H9 (cell line): ENCODE measurements around the gene CABS1. TPM values are rescaled to one million over a fixed set of nuclear protein-coding genes. Genes with fewer than 3 reads are reported as not detected.

ENCODE experiments used
- DNase-seq: peaks from one replicate; pipeline ENCODE4 v3.0.0-alpha.2; 2017
- H2AFZ ChIP-seq: one replicate; pipeline ENCODE4 v1.6.1; 2013; ENCODE audit warnings: mild to moderate bottlenecking, low read length, control low read depth, moderate library complexity
- H2AK5ac ChIP-seq: 2 replicates; pipeline ENCODE4 v1.6.1; 2013; ENCODE audit warnings: low read length, control low read depth, mixed read lengths; ENCODE audit not compliant: insufficient read length
- H2BK120ac ChIP-seq: one replicate; pipeline ENCODE4 v1.6.1; 2013; ENCODE audit warnings: low read depth, mild to moderate bottlenecking, low read length, control low read depth, inconsistent platforms; ENCODE audit not compliant: poor library complexity, severe bottlenecking
- H2BK12ac ChIP-seq: 2 replicates; pipeline ENCODE4 v1.6.1; 2013; ENCODE audit warnings: low read length, control low read depth, mixed read lengths, low read depth; ENCODE audit not compliant: insufficient read length
- H2BK15ac ChIP-seq: 2 replicates; pipeline ENCODE4 v1.6.1; 2013; ENCODE audit warnings: low read depth, low read length, control low read depth
- H2BK20ac ChIP-seq: one replicate; pipeline ENCODE4 v1.6.1; 2013; ENCODE audit warnings: low read depth, mild to moderate bottlenecking, low read length, control low read depth, inconsistent platforms; ENCODE audit not compliant: poor library complexity, severe bottlenecking
- H2BK5ac ChIP-seq: 2 replicates; pipeline ENCODE4 v1.6.1; 2013; ENCODE audit warnings: low read length, control low read depth, mixed read lengths; ENCODE audit not compliant: insufficient read length
- H3K14ac ChIP-seq: 2 replicates; pipeline ENCODE4 v1.6.1; 2013; ENCODE audit warnings: low read length, control low read depth; ENCODE audit not compliant: insufficient read depth
- H3K18ac ChIP-seq: 2 replicates; pipeline ENCODE4 v1.6.1; 2013; ENCODE audit warnings: low read depth, mild to moderate bottlenecking, mixed read lengths, low read length, control low read depth; ENCODE audit not compliant: insufficient read length
- H3K23ac ChIP-seq: 2 replicates; pipeline ENCODE4 v1.6.1; 2013; ENCODE audit warnings: low read length, control low read depth, mixed read lengths, low read depth; ENCODE audit not compliant: insufficient read length
- H3K23me2 ChIP-seq: 2 replicates; pipeline ENCODE4 v1.6.1; 2013; ENCODE audit warnings: low read depth, mild to moderate bottlenecking, mixed read lengths, low read length, control low read depth; ENCODE audit not compliant: insufficient read length, poor library complexity, severe bottlenecking
- H3K27ac ChIP-seq: 2 replicates; pipeline ENCODE4 v1.5.1; 2013; ENCODE audit warnings: low read length, control low read depth, mixed read lengths, low read depth; ENCODE audit not compliant: insufficient read length
- H3K27me3 ChIP-seq: 2 replicates; pipeline ENCODE4 v1.6.1; 2013; ENCODE audit warnings: low read length, control low read depth, inconsistent platforms; ENCODE audit not compliant: insufficient read depth
- H3K4ac ChIP-seq: 2 replicates; pipeline ENCODE4 v1.6.1; 2013; ENCODE audit warnings: low read depth, mild to moderate bottlenecking, control low read depth, inconsistent platforms, low read length, moderate library complexity
- H3K4me1 ChIP-seq: 2 replicates; pipeline ENCODE4 v1.6.1; 2013; ENCODE audit warnings: low read length, control low read depth, inconsistent platforms; ENCODE audit not compliant: insufficient read depth
- H3K4me2 ChIP-seq: 2 replicates; pipeline ENCODE4 v1.6.1; 2013; ENCODE audit warnings: low read length, control low read depth, mixed read lengths; ENCODE audit not compliant: insufficient read length, insufficient read depth
- H3K56ac ChIP-seq: 2 replicates; pipeline ENCODE4 v1.6.1; 2013; ENCODE audit warnings: low read depth, mild to moderate bottlenecking, mixed read lengths, low read length, control low read depth; ENCODE audit not compliant: insufficient read length
- H3K79me1 ChIP-seq: 2 replicates; pipeline ENCODE4 v1.6.1; 2013; ENCODE audit warnings: low read depth, mild to moderate bottlenecking, moderate library complexity, low read length, control low read depth, inconsistent platforms; ENCODE audit not compliant: insufficient read depth, poor library complexity, severe bottlenecking
- H3K79me2 ChIP-seq: 2 replicates; pipeline ENCODE4 v1.6.1; 2013; ENCODE audit warnings: low read length, control low read depth, inconsistent platforms; ENCODE audit not compliant: insufficient read depth
- H3K9ac ChIP-seq: 2 replicates; pipeline ENCODE4 v1.6.1; 2013; ENCODE audit warnings: low read length, control low read depth, mixed read lengths; ENCODE audit not compliant: insufficient read length; ENCODE audit errors: extremely low read depth
- H3K9me3 ChIP-seq: one replicate; pipeline ENCODE4 v1.6.1; 2013; ENCODE audit warnings: low read depth, low read length, inconsistent platforms; ENCODE audit not compliant: control insufficient read depth
- H3T11ph ChIP-seq: one replicate; pipeline ENCODE4 v1.6.1; 2013; ENCODE audit warnings: mild to moderate bottlenecking, low read length, control low read depth, inconsistent platforms
- H4K20me1 ChIP-seq: one replicate; pipeline ENCODE4 v1.6.1; 2013; ENCODE audit not compliant: control insufficient read depth, insufficient read length, insufficient read depth
- H4K5ac ChIP-seq: 2 replicates; pipeline ENCODE4 v1.6.1; 2013; ENCODE audit warnings: low read depth, mild to moderate bottlenecking, mixed read lengths, low read length, control low read depth; ENCODE audit not compliant: insufficient read length
- H4K8ac ChIP-seq: replicated peaks from 2 replicates; pipeline ENCODE4 v1.6.1; 2013; ENCODE audit warnings: low read length, control low read depth, mixed read lengths, low read depth; ENCODE audit not compliant: insufficient read length
- H4K91ac ChIP-seq: 2 replicates; pipeline ENCODE4 v1.6.1; 2013; ENCODE audit warnings: low read depth, mild to moderate bottlenecking, moderate library complexity, mixed read lengths, low read length, control low read depth; ENCODE audit not compliant: insufficient read length
- H3K27ac Mint-ChIP-seq, 3 experiments: 2 replicates in 2 of 3; 3 replicates in 1 of 3; pipeline ENCODE4 v1.8.0; 2020 to 2021; ENCODE audit warnings: mixed read lengths in 3 of 3, mild to moderate bottlenecking in 1 of 3, moderate library complexity in 1 of 3
- H3K27me3 Mint-ChIP-seq: 2 replicates; pipeline ENCODE4 v1.8.0; 2021; ENCODE audit warnings: low read depth, mild to moderate bottlenecking, moderate library complexity, mixed read lengths
- H3K36me3 Mint-ChIP-seq, 3 experiments: 2 replicates in 2 of 3; 3 replicates in 1 of 3; pipeline ENCODE4 v1.8.0; 2020 to 2021; ENCODE audit warnings: low read depth in 3 of 3, mixed read lengths in 3 of 3; ENCODE audit not compliant: insufficient read depth in 1 of 3
- H3K4me1 Mint-ChIP-seq, 2 experiments: 2 replicates each; pipeline ENCODE4 v1.8.0; 2020; ENCODE audit warnings: mixed read lengths in 2 of 2
- H3K4me3 Mint-ChIP-seq, 2 experiments: 2 replicates in 1 of 2; 3 replicates in 1 of 2; pipeline ENCODE4 v1.8.0; 2020 to 2021; ENCODE audit warnings: mild to moderate bottlenecking in 2 of 2, mixed read lengths in 2 of 2, moderate library complexity in 1 of 2
- H3K9me3 Mint-ChIP-seq, 2 experiments: 2 replicates in 1 of 2; 3 replicates in 1 of 2; pipeline ENCODE4 v1.8.0; 2020; ENCODE audit warnings: mild to moderate bottlenecking in 2 of 2, mixed read lengths in 2 of 2, moderate library complexity in 1 of 2
- CTCF ChIP-seq: fragments of 200-600 bp; sonication (generic); conservative IDR thresholded peaks from 3 replicates; pipeline ENCODE4 v1.8.0; 2021; ENCODE audit warnings: antibody characterized with exemption, mild to moderate bottlenecking
- WGBS: extraction: QIAGEN DNeasy Blood & Tissue Kit; methylation state at CpG from one replicate; pipeline ENCODE4 v1.1.7; 2013; ENCODE audit warnings: missing lambda C conversion rate, low lambda C conversion rate, mixed read lengths; ENCODE audit not compliant: insufficient read length; ENCODE audit errors: extremely low coverage; 5-methylcytosine and 5-hydroxymethylcytosine counted together
- total RNA-seq: library from RNA; stranded (reverse); gene quantifications from 2 replicates; pipeline ENCODE4 v1.2.1, GENCODE V29; 2021

CABS1 gene
- total RNA-seq, 1 experiment from 2014 or later, result 0.15 TPM

- Mint-ChIP-seq H3K27ac (peak overlapping the region in 1 of 3 experiments; percentile 22; a peak in 1 of 7 replicates), H3K4me3 (no peak overlapping the region), H3K4me1 (peaks cover 4% of the 10 kb centered on the region in 2 experiments; a peak in 2 of 4 replicates), H3K27me3 (no peaks in the 10 kb centered on the region), H3K9me3 (no peaks in the 10 kb centered on the region), H3K36me3 (no peaks in the 10 kb centered on the region)
- no peak overlapping the region for H3K18ac ChIP-seq
- no peak for TF ChIP-seq CTCF
- DNase-seq, result no peak
- no peak overlapping the region for H2BK20ac ChIP-seq
- no peak overlapping the region for H2AFZ ChIP-seq
- H4K91ac ChIP-seq, result no peak overlapping the region
- no peak overlapping the region for H3K9ac ChIP-seq
- no peaks in the 10 kb centered on the region for H3K4me1 ChIP-seq
- H4K5ac ChIP-seq, result no peak overlapping the region
- H2BK15ac ChIP-seq, result no peak overlapping the region
- no peak overlapping the region for H3K27ac ChIP-seq
- no peak overlapping the region for H2BK12ac ChIP-seq
- no peaks in the 10 kb centered on the region for H3K79me2 ChIP-seq
- no peak overlapping the region for H3K23ac ChIP-seq
- no peaks in the 10 kb centered on the region for H3K27me3 ChIP-seq
- H3K56ac ChIP-seq, result no peak overlapping the region
- H3T11ph ChIP-seq, result no peak overlapping the region
- H3K23me2 ChIP-seq, result no peaks in the 10 kb centered on the region
- no peak overlapping the region for H3K14ac ChIP-seq
- no peak overlapping the region for H2BK5ac ChIP-seq
- no peak overlapping the region for H2BK120ac ChIP-seq
- no peak overlapping the region for H4K8ac ChIP-seq
- WGBS, result no CpG with 5 or more reads among the region's 4 CpGs
- H2AK5ac ChIP-seq, result no peak overlapping the region
- no peak overlapping the region for H3K4me2 ChIP-seq
- H3K4ac ChIP-seq, result no peak overlapping the region
- H3K79me1 ChIP-seq, result no peaks in the 10 kb centered on the region
- H4K20me1 ChIP-seq, result no peaks in the 10 kb centered on the region
- no peaks in the 10 kb centered on the region for H3K9me3 ChIP-seq
Observed at GRCh38 chr4:70300215-70300614, 34.6 kb upstream of the CABS1 start.
